Choroid plexus epithelial cell (primary cell): ENCODE data around the gene ACTL9.

Source experiments
- DNase-seq: peaks from one replicate; pipeline ENCODE4 v3.0.0-alpha.2; 2010; ENCODE audit warnings: low read depth
- H3K4me3 ChIP-seq: 2 replicates; pipeline ENCODE4 v1.5.1; 2011; ENCODE audit warnings: low read depth, mild to moderate bottlenecking, control low read depth, low read length, moderate library complexity
- TF ChIP-seq, protein P1 (sequence below): conservative IDR thresholded peaks from 2 replicates; pipeline ENCODE4 v1.5.1; 2011; ENCODE audit warnings: low read depth, mild to moderate bottlenecking, control low read depth, inconsistent platforms, low read length, moderate library complexity

The ACTL9 gene

GRCh38 chr19:8675066-8675465 is 23.5 kb downstream of the ACTL9 start:
- H3K4me3 ChIP-seq, result no peak overlapping the region
- TF ChIP-seq, protein P1, sequence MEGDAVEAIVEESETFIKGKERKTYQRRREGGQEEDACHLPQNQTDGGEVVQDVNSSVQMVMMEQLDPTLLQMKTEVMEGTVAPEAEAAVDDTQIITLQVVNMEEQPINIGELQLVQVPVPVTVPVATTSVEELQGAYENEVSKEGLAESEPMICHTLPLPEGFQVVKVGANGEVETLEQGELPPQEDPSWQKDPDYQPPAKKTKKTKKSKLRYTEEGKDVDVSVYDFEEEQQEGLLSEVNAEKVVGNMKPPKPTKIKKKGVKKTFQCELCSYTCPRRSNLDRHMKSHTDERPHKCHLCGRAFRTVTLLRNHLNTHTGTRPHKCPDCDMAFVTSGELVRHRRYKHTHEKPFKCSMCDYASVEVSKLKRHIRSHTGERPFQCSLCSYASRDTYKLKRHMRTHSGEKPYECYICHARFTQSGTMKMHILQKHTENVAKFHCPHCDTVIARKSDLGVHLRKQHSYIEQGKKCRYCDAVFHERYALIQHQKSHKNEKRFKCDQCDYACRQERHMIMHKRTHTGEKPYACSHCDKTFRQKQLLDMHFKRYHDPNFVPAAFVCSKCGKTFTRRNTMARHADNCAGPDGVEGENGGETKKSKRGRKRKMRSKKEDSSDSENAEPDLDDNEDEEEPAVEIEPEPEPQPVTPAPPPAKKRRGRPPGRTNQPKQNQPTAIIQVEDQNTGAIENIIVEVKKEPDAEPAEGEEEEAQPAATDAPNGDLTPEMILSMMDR, result no peak
- no peak for DNase-seq

- H3K4me3 ChIP-seq, result no peak overlapping the region
- TF ChIP-seq, protein P1, result no peak
- DNase-seq, result no peak
These were observed 25.2 kb downstream of the ACTL9 start for GRCh38 chr19:8673276-8673891.

- TF ChIP-seq, protein P1, result no peak
- no peak overlapping the region for H3K4me3 ChIP-seq
- no peak for DNase-seq
These were observed 31.7 kb downstream of the ACTL9 start for GRCh38 chr19:8666814-8667405.

DNA sequence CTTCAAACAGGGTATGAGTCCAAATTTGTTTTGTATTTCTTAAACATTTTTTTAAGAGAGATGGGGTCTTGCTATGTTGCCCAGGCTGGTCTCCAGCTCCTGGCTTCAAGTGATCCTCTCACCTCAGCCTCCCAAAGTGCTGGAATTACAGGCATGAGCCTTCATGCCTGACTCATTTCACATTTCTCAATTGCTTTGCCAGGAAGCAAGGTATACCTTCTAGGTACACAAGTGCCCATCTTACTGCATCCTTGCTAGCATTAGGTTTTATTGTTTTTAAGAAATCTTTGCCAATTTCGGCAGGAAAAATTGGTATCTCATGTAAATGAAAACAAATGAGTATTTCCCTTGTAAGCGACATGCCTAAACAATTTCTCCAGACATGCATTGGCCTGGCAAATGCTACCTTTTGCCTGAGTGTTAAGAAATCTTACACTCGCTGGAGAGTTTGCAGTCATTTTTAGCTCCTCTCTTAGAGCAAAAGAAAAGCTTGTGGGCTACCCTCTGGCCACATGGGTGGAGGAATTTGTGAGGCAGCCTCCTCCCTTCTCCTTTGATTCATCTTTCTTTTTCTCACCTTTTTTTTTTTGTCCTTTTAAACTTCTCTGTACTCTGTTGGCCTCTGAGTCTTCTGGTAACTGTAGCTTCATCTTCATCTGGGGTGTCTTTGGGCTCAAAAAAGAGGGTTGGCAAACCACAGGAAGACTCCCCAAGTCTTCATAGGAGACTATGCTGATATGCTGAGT is 33.0 kb downstream of the ACTL9 start:
- TF ChIP-seq, protein P1, result no peak
- DNase-seq, result no peak

GRCh38 chr19:8664671-8665057 is 33.9 kb downstream of the ACTL9 start:
- no peak overlapping the region for H3K4me3 ChIP-seq
- TF ChIP-seq, protein P1, result no peak
- no peak for DNase-seq

More for the DNA sequence above, 33.0 kb downstream of the ACTL9 start:
- no peak overlapping the region for H3K4me3 ChIP-seq

DNA sequence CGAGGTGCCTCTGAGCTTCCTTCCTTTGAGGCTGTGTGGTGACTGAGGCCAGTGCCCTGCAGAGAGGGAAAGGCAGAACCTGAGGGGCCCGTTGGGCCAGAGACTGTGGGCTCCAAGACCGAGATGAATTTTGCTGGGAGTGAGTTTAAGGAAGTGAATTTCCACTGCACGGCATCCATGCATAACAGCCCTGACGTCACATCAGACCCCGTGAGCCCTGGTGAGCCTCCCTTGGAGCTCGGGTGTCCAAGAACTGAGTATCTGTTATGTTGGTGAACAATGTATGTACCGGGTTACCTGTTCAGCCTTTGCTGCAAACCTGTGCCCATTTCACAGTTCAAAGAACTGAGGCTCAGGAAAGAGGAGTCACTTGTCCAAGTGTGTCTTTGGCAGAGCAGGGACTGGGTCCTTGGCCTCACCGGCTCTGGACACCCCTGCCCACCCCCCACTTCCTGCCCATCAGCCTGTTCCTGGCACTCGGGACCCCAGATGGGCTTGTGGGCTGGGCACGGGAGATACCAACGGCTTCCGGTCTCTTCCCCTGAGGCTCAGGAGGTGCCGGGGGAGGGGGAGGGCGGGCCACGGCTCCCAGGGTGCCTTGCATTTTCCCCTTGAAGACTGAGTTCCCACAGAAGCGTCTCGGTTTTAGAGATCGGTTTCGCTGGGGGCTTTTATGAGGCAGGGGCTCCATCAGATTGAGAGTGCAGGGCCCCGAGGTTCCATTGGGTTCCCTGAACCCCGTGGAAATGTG is 34.5 kb downstream of the ACTL9 start:
- TF ChIP-seq, protein P1, result no peak
- DNase-seq, result no peak
- H3K4me3 ChIP-seq, result no peak overlapping the region
